Inflammatory macrophage treated with lipopolysaccharide for 1 hour (primary cell): ENCODE data around the gene CDX1.

Experiments used
- DNase-seq, 2 donors: peaks; one replicate each; pipeline ENCODE4 v3.0.0-alpha.2; 2020 to 2022

CDX1 gene

GRCh38 chr5:150184990-150185912, 18.7 kb downstream of the CDX1 start:
- DNase-seq = peak; percentile 82

- DNase-seq = no peak
Measured at GRCh38 chr5:150186137-150186536, 19.6 kb downstream of the CDX1 start.

GRCh38 chr5:150186897-150187296, 20.3 kb downstream of the CDX1 start:
- DNase-seq = no peak

GRCh38 chr5:150188146-150188842, 21.7 kb downstream of the CDX1 start:
- no peak for DNase-seq

GRCh38 chr5:150189326-150189725, 22.7 kb downstream of the CDX1 start:
- peak; percentile 35 to 64 for DNase-seq

- no peak for DNase-seq
Measured at GRCh38 chr5:150189728-150190502, 23.3 kb downstream of the CDX1 start, which contains the start of gene SLC6A7. Gene SLC6A7, plus strand, starts transcription at chr5:150190062. Its CDS starts 266 bp downstream, at chr5:150190328.

GRCh38 chr5:150190503-150190979, 24.0 kb downstream of the CDX1 start:
- no peak for DNase-seq

GRCh38 chr5:150190987-150191386, 24.4 kb downstream of the CDX1 start:
- no peak for DNase-seq

- DNase-seq = no peak
Measured at GRCh38 chr5:150192462-150192861, 25.9 kb downstream of the CDX1 start.

- peak in 1 of 2 donors; percentile 79 for DNase-seq
Measured at GRCh38 chr5:150195736-150196485, 29.3 kb downstream of the CDX1 start.

- no peak for DNase-seq
Measured at GRCh38 chr5:150196514-150196913, 29.9 kb downstream of the CDX1 start.

GRCh38 chr5:150196986-150197385, 30.4 kb downstream of the CDX1 start:
- no peak for DNase-seq

GRCh38 chr5:150197476-150197875, 30.9 kb downstream of the CDX1 start:
- no peak for DNase-seq

- DNase-seq = no peak
Measured at GRCh38 chr5:150202501-150202900, 35.9 kb downstream of the CDX1 start.

GRCh38 chr5:150203832-150204589, 37.4 kb downstream of the CDX1 start:
- DNase-seq = no peak

GRCh38 chr5:150204590-150204960, 38.0 kb downstream of the CDX1 start:
- no peak for DNase-seq

GRCh38 chr5:150206098-150206778, 39.7 kb downstream of the CDX1 start:
- no peak for DNase-seq

- DNase-seq = no peak
Measured at GRCh38 chr5:150206779-150207115, 40.2 kb downstream of the CDX1 start.

- DNase-seq = peak; percentile 33 to 50
Measured at GRCh38 chr5:150208187-150209098, 41.9 kb downstream of the CDX1 start.

GRCh38 chr5:150209099-150209635, 42.6 kb downstream of the CDX1 start:
- DNase-seq = peak; percentile 81 to 93
